Panc1 (cell line): ENCODE measurements around the gene WTAP. TPM values are rescaled to one million over a fixed set of nuclear protein-coding genes. Genes with fewer than 3 reads are reported as not detected.

Source experiments
- ATAC-seq: fragments of 200-7000 bp; cut with Tn5 transposase; 2 replicates; pipeline ENCODE4 v1.9.1; 2020; ENCODE audit warnings: mild to moderate bottlenecking, moderate library complexity
- BruUV-seq: library from RNA; stranded (reverse); fragments of 400-500 nt; replicated peaks from 2 replicates; lab custom pipeline; 2021; lab: Mats Ljungman, UMichigan
- CTCF ChIA-PET: fragments of 300-600 bp; sonication (Branson Sonifier 250); formaldehyde crosslinking; loops from one replicate; lab custom pipeline; 2022; ENCODE audit warnings: antibody characterized with exemption; lab: Charles Lee
- POLR2A ChIA-PET: fragments of 300-600 bp; sonication (Branson Sonifier 250); formaldehyde crosslinking; loops from one replicate; lab custom pipeline; 2022; ENCODE audit warnings: antibody characterized with exemption; lab: Charles Lee
- DNase-seq: peaks from one replicate; pipeline ENCODE4 v3.0.0-alpha.2; 2010; ENCODE audit warnings: low read depth, low spot score
- H3K27ac ChIP-seq: 2 replicates; pipeline ENCODE4 v1.5.1; 2011; ENCODE audit warnings: mild to moderate bottlenecking, low read length, inconsistent platforms
- H3K27me3 ChIP-seq: fragments of 200-500 bp; sonication (Bioruptor generic); 2 replicates; pipeline ENCODE4 v1.6.0; 2014; ENCODE audit warnings: low read length, inconsistent platforms; ENCODE audit not compliant: control insufficient read depth, insufficient read depth
- H3K36me3 ChIP-seq: fragments of 200-500 bp; sonication (Bioruptor generic); 2 replicates; pipeline ENCODE4 v1.5.1; 2014; ENCODE audit warnings: inconsistent platforms, mild to moderate bottlenecking, low read length, moderate library complexity; ENCODE audit not compliant: control insufficient read depth, insufficient read depth
- H3K4me1 ChIP-seq: 2 replicates; pipeline ENCODE4 v1.5.1; 2011; ENCODE audit warnings: inconsistent platforms, mild to moderate bottlenecking, low read length, moderate library complexity; ENCODE audit not compliant: control insufficient read depth, insufficient read depth
- H3K4me3 ChIP-seq, 2 experiments: 2 replicates each; pipeline ENCODE4 v1.5.1; 2011 to 2012; ENCODE audit warnings: low read depth in 2 of 2, low read length in 2 of 2, mild to moderate bottlenecking in 2 of 2, inconsistent platforms in 1 of 2, moderate library complexity in 1 of 2
- H3K9me3 ChIP-seq: fragments of 200-500 bp; sonication (Bioruptor generic); 2 replicates; pipeline ENCODE4 v1.5.1; 2014; ENCODE audit warnings: low read depth, mild to moderate bottlenecking, inconsistent platforms, low read length, moderate library complexity; ENCODE audit not compliant: control insufficient read depth, insufficient read depth
- CTCF ChIP-seq: fragments of 450-650 bp; IDR thresholded peaks from 2 replicates; pipeline ENCODE4 v1.5.1; 2017; ENCODE audit warnings: mild to moderate bottlenecking
- POLR2AphosphoS5 ChIP-seq: IDR thresholded peaks from 2 replicates; pipeline ENCODE4 v1.6.1; 2012; ENCODE audit warnings: mild to moderate bottlenecking, low read depth, low read length, moderate library complexity
- REST ChIP-seq, 2 experiments: IDR thresholded peaks; 2 replicates each; pipeline ENCODE4 v1.6.1; 2011 to 2012; ENCODE audit warnings: low read depth in 2 of 2, control low read depth in 1 of 2, low read length in 1 of 2, mild to moderate bottlenecking in 1 of 2, moderate library complexity in 1 of 2; ENCODE audit not compliant: insufficient read depth in 1 of 2
- SIN3A ChIP-seq: IDR thresholded peaks from 2 replicates; pipeline ENCODE4 v1.6.1; 2012; ENCODE audit warnings: low read depth, mild to moderate bottlenecking, low read length, moderate library complexity, borderline replicate concordance; ENCODE audit not compliant: insufficient read depth
- TCF7L2 ChIP-seq: IDR thresholded peaks from 2 replicates; pipeline ENCODE4 v1.6.1; 2011; ENCODE audit warnings: mild to moderate bottlenecking, low read depth, low read length, inconsistent platforms
- in situ Hi-C: cut with HindIII; loops from 2 replicates; pipeline ENCODE4 v1.10.0; 2016; ENCODE audit warnings: low sequenced_read_pairs, low pct_unique_long_range_greater_than_20kb
- intact Hi-C: fragments of 100-400 bp; cut with micrococcal nuclease; formaldehyde crosslinking; loops from one replicate; pipeline ENCODE4 v1.10.0; 2022; ENCODE audit not compliant: unreplicated experiment
- total RNA-seq: library from RNA; stranded (reverse); gene quantifications from one replicate; pipeline ENCODE4 v1.2.1, GENCODE V29; 2021; ENCODE audit not compliant: unreplicated experiment

WTAP gene
- total RNA-seq, 1 experiment from 2014 or later = 112 TPM

- DNase-seq = no peak
- Histone ChIP-seq H3K4me1 (peaks cover 9% of the 10 kb centered on the region; the same call in 1 of the 2 replicates), H3K27me3 (no peaks in the 10 kb centered on the region), H3K36me3 (peaks cover 12% of the 10 kb centered on the region), H3K4me3 (no peak overlapping the region), H3K9me3 (no peaks in the 10 kb centered on the region), H3K27ac (no peak overlapping the region)
- TF ChIP-seq TCF7L2 (no peak), REST (IDR thresholded peaks at IDR 0.05; ENCODE audit: insufficient read depth in 1 of 2, low read depth in 2 of 2, low read length in 1 of 2) (no peak), POLR2AphosphoS5 (no peak), CTCF (no peak), SIN3A (no peak)
- intact Hi-C loops = no loop called here
- CTCF ChIA-PET = no interaction called here
- ATAC-seq = no peak
- POLR2A ChIA-PET = no interaction called here
- in situ Hi-C loops = no loop called here
- BruUV-seq = no TSS peak
These were observed 40.6 kb upstream of the WTAP start for GRCh38 chr6:159686703-159687102.

- Histone ChIP-seq H3K27ac (no peak overlapping the region), H3K27me3 (no peaks in the 10 kb centered on the region), H3K36me3 (peaks cover 10% of the 10 kb centered on the region), H3K9me3 (no peaks in the 10 kb centered on the region), H3K4me3 (no peak overlapping the region), H3K4me1 (peaks cover 12% of the 10 kb centered on the region; the same call in 1 of the 2 replicates)
- DNase-seq = no peak
- intact Hi-C loops = no loop called here
- ChIA-PET CTCF (no interaction called here), POLR2A (no interaction called here)
- no TSS peak for BruUV-seq
- TF ChIP-seq CTCF (no peak), POLR2AphosphoS5 (no peak), SIN3A (no peak), TCF7L2 (no peak), REST (IDR thresholded peaks at IDR 0.05; ENCODE audit: insufficient read depth in 1 of 2, low read depth in 2 of 2, low read length in 1 of 2) (no peak)
- in situ Hi-C loops = no loop called here
- no peak for ATAC-seq
These were observed 40.0 kb upstream of the WTAP start for GRCh38 chr6:159687341-159687740.
